Neural cell (in vitro differentiated cells): ENCODE data around the gene RPS15. TPM values are rescaled to one million over a fixed set of nuclear protein-coding genes. Genes with fewer than 3 reads are reported as not detected.

Source experiments
- H2AFZ ChIP-seq: fragments of 200-600, 300-800 bp; sonication (generic), shearing (Covaris generic); 2 replicates; pipeline ENCODE4 v1.6.0; 2014; ENCODE audit warnings: low read depth, mild to moderate bottlenecking, antibody characterized with exemption, low read length, moderate library complexity
- H3F3A ChIP-seq: fragments of 200-600 bp; shearing (Covaris generic); 2 replicates; pipeline ENCODE4 v1.6.1; 2016; ENCODE audit warnings: mild to moderate bottlenecking, moderate library complexity, mixed read lengths, antibody characterized with exemption, low read length; ENCODE audit not compliant: insufficient read depth, poor library complexity, severe bottlenecking
- H3K27ac ChIP-seq: fragments of 200-600, 300-800 bp; sonication (generic), shearing (Covaris generic); 2 replicates; pipeline ENCODE4 v1.5.1; 2014; ENCODE audit warnings: mild to moderate bottlenecking, low read length, moderate library complexity
- H3K27me3 ChIP-seq: fragments of 300-800, 200-600 bp; sonication (generic), shearing (Covaris generic); 2 replicates; pipeline ENCODE4 v1.6.0; 2014; ENCODE audit warnings: mild to moderate bottlenecking, low read depth, low read length, moderate library complexity; ENCODE audit not compliant: insufficient read depth
- H3K36me3 ChIP-seq: fragments of 300-800, 200-600 bp; sonication (generic), shearing (Covaris generic); 2 replicates; pipeline ENCODE4 v1.5.1; 2014; ENCODE audit warnings: mild to moderate bottlenecking, antibody characterized with exemption, low read length, moderate library complexity; ENCODE audit not compliant: insufficient read depth
- H3K4me2 ChIP-seq: fragments of 300-800, 200-600 bp; sonication (generic), shearing (Covaris generic); 2 replicates; pipeline ENCODE4 v1.6.0; 2014; ENCODE audit warnings: mild to moderate bottlenecking, low read length
- H3K4me3 ChIP-seq: fragments of 300-800, 200-600 bp; sonication (generic), shearing (Covaris generic); 2 replicates; pipeline ENCODE4 v1.5.1; 2014; ENCODE audit warnings: mild to moderate bottlenecking, low read length, moderate library complexity
- H3K79me2 ChIP-seq: fragments of 200-600 bp; shearing (Covaris generic); replicated peaks from 2 replicates; pipeline ENCODE4 v1.6.0; 2014; ENCODE audit warnings: mild to moderate bottlenecking, low read length, moderate library complexity; ENCODE audit not compliant: insufficient read depth
- H3K9ac ChIP-seq: fragments of 300-800, 200-600 bp; sonication (generic), shearing (Covaris generic); 2 replicates; pipeline ENCODE4 v1.6.1; 2016; ENCODE audit warnings: mild to moderate bottlenecking, low read length, mixed read lengths
- H3K9me2 ChIP-seq: fragments of 200-600 bp; shearing (Covaris generic); 2 replicates; pipeline ENCODE4 v1.6.1; 2016; ENCODE audit warnings: mild to moderate bottlenecking, low read length, mixed read lengths; ENCODE audit not compliant: insufficient read depth
- H3K9me3 ChIP-seq: fragments of 200-600, 300-800 bp; sonication (generic), shearing (Covaris generic); 2 replicates; pipeline ENCODE4 v1.6.1; 2016; ENCODE audit warnings: mild to moderate bottlenecking, mixed run types, low read length, moderate library complexity, mixed read lengths
- H4K20me1 ChIP-seq: fragments of 200-600 bp; shearing (Covaris generic); 2 replicates; pipeline ENCODE4 v1.6.1; 2016; ENCODE audit warnings: mild to moderate bottlenecking, mixed run types; ENCODE audit not compliant: insufficient read depth
- EP300 ChIP-seq: fragments of 450-650 bp; conservative IDR thresholded peaks from 2 replicates; pipeline ENCODE4 v1.6.1; 2014; ENCODE audit warnings: antibody characterized with exemption, mild to moderate bottlenecking, moderate library complexity; ENCODE audit not compliant: poor library complexity, severe bottlenecking
- EZH2 ChIP-seq: fragments of 200-600, 300-800 bp; shearing (Covaris generic), sonication (generic); IDR thresholded peaks from 2 replicates; pipeline ENCODE4 v1.6.1; 2014; ENCODE audit warnings: antibody characterized with exemption, low read length, borderline replicate concordance, mild to moderate bottlenecking; ENCODE audit not compliant: insufficient read depth, poor library complexity, severe bottlenecking
- MXI1 ChIP-seq: fragments of 450-650 bp; conservative IDR thresholded peaks from 2 replicates; pipeline ENCODE4 v1.6.1; 2014; ENCODE audit warnings: antibody characterized with exemption, mild to moderate bottlenecking; ENCODE audit not compliant: poor library complexity, severe bottlenecking
- POLR2AphosphoS5 ChIP-seq: IDR thresholded peaks from 2 replicates; pipeline ENCODE4 v1.6.1; 2012
- RAD21 ChIP-seq: fragments of 450-650 bp; conservative IDR thresholded peaks from 2 replicates; pipeline ENCODE4 v1.6.1; 2014; ENCODE audit warnings: antibody characterized with exemption, mild to moderate bottlenecking, moderate library complexity
- REST ChIP-seq: IDR thresholded peaks from 2 replicates; pipeline ENCODE4 v1.6.1; 2012; ENCODE audit warnings: borderline replicate concordance
- SMC3 ChIP-seq: fragments of 450-650 bp; conservative IDR thresholded peaks from 2 replicates; pipeline ENCODE4 v1.6.1; 2014; ENCODE audit warnings: antibody characterized with exemption, mild to moderate bottlenecking, moderate library complexity; ENCODE audit not compliant: poor library complexity
- TAF1 ChIP-seq: IDR thresholded peaks from 2 replicates; pipeline ENCODE4 v1.6.1; 2012; ENCODE audit warnings: low read depth
- polyA plus RNA-seq: library from polyadenylated mRNA; depleted of rRNA; stranded (reverse); fragments of >200 nt; gene quantifications from 2 replicates; pipeline ENCODE4 v1.2.3, GENCODE V29; 2014
- TF ChIP-seq, protein P1 (sequence below): fragments of 450-650 bp; IDR thresholded peaks from 2 replicates; pipeline ENCODE4 v1.5.1; 2014; ENCODE audit warnings: antibody characterized with exemption, mild to moderate bottlenecking, moderate library complexity; ENCODE audit not compliant: poor library complexity, severe bottlenecking

Gene RPS15
- polyA plus RNA-seq, 1 donor from 2014 or later = 591 TPM

DNA sequence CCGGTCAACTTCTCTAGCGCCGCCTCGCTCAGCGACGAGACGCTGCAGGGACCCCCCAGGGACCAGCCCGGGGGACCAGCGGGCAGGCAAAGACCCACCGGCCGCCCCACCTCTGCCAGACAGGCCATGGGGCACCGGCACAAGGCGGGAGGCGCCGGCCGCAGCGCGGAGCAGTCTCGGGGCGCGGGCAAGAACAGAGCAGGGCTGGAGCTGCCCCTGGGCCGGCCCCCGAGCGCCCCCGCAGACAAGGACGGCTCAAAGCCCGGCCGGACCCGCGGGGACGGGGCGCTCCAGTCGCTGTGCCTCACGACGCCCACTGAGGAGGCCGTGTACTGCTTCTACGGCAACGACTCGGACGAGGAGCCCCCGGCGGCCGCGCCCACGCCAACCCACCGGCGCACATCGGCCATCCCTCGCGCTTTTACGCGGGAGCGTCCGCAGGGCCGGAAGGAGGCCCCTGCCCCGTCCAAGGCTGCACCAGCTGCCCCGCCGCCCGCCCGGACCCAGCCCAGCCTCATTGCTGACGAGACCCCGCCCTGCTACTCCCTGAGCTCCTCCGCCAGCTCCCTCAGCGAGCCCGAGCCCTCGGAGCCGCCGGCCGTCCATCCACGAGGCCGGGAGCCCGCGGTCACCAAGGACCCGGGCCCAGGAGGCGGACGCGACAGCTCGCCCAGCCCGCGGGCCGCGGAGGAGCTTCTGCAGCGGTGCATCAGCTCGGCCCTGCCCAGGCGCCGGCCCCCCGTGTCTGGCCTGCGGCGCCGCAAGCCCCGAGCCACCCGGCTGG is 29.5 kb downstream of the RPS15 start:
- H3K4me2 ChIP-seq = no peak overlapping the region
- H2AFZ ChIP-seq = no peak overlapping the region
- no peaks in the 10 kb centered on the region for H3K27me3 ChIP-seq
- H3K9me2 ChIP-seq = no peaks in the 10 kb centered on the region
- H3K9ac ChIP-seq = no peak overlapping the region
- H4K20me1 ChIP-seq = peaks cover 54% of the 10 kb centered on the region
- no peaks in the 10 kb centered on the region for H3F3A ChIP-seq
- no peaks in the 10 kb centered on the region for H3K9me3 ChIP-seq
- no peaks in the 10 kb centered on the region for H3K36me3 ChIP-seq
- no peak overlapping the region for H3K4me3 ChIP-seq
- peaks cover 5% of the 10 kb centered on the region for H3K79me2 ChIP-seq
- TF ChIP-seq EP300 = no peak
- TF ChIP-seq, protein P1, sequence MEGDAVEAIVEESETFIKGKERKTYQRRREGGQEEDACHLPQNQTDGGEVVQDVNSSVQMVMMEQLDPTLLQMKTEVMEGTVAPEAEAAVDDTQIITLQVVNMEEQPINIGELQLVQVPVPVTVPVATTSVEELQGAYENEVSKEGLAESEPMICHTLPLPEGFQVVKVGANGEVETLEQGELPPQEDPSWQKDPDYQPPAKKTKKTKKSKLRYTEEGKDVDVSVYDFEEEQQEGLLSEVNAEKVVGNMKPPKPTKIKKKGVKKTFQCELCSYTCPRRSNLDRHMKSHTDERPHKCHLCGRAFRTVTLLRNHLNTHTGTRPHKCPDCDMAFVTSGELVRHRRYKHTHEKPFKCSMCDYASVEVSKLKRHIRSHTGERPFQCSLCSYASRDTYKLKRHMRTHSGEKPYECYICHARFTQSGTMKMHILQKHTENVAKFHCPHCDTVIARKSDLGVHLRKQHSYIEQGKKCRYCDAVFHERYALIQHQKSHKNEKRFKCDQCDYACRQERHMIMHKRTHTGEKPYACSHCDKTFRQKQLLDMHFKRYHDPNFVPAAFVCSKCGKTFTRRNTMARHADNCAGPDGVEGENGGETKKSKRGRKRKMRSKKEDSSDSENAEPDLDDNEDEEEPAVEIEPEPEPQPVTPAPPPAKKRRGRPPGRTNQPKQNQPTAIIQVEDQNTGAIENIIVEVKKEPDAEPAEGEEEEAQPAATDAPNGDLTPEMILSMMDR = no peak
- TF ChIP-seq POLR2AphosphoS5 = no peak
- TF ChIP-seq MXI1 = no peak
- TF ChIP-seq EZH2 = no peak
- no peak for TF ChIP-seq TAF1
- no peak for TF ChIP-seq RAD21
- TF ChIP-seq SMC3 = no peak
- TF ChIP-seq REST = no peak
- no peak overlapping the region for H3K27ac ChIP-seq

- no peaks in the 10 kb centered on the region for H3K36me3 ChIP-seq
- no peak overlapping the region for H2AFZ ChIP-seq
- H3K9ac ChIP-seq = no peak overlapping the region
- no peaks in the 10 kb centered on the region for H3K9me2 ChIP-seq
- no peak for TF ChIP-seq EP300
- TF ChIP-seq POLR2AphosphoS5 = peak; percentile 5
- no peak overlapping the region for H3K27ac ChIP-seq
- no peaks in the 10 kb centered on the region for H3K9me3 ChIP-seq
- no peak overlapping the region for H3K4me2 ChIP-seq
- H3F3A ChIP-seq = no peaks in the 10 kb centered on the region
- peaks cover 61% of the 10 kb centered on the region for H4K20me1 ChIP-seq
- H3K79me2 ChIP-seq = peaks cover 5% of the 10 kb centered on the region
- no peaks in the 10 kb centered on the region for H3K27me3 ChIP-seq
- no peak overlapping the region for H3K4me3 ChIP-seq
Measured at GRCh38 chr19:1468274-1468820, 30.2 kb downstream of the RPS15 start.
